Measurements from ENCODE around the gene SMARCA5.

SMARCA5 gene

DNA sequence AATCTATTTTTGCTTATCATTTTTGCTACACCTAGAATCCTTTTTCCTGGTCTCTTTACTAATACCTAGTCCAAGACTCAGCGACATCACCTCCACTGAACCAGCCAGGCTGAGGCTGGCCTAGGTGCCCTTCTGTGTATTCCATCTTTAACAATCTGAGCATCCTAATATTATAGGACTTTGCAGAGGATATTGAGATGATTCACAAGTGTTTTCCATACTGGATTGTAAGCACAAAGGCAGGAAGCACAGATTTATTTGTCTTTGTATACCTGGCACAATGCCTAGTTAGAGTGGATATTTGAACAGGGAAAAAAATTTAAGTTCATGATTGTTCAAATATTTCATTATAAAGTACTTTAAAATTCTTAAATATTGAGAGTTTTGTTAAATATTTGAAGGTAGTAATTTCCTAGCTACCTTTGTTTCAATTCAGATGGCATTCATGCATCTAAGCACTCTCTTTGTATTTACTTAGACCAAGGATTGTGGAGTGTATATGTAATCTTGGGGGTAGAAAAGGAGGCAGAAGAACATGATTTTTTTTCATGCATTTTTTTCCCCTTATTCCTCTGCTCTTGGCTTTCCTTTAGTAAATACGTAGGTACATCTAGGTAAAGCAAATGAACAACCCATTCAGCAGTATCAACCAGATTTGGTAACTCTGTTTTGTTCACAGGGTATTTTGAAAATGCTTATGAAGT, 18.4 kb downstream of the SMARCA5 start:
- DNase-seq: no peak

DNA sequence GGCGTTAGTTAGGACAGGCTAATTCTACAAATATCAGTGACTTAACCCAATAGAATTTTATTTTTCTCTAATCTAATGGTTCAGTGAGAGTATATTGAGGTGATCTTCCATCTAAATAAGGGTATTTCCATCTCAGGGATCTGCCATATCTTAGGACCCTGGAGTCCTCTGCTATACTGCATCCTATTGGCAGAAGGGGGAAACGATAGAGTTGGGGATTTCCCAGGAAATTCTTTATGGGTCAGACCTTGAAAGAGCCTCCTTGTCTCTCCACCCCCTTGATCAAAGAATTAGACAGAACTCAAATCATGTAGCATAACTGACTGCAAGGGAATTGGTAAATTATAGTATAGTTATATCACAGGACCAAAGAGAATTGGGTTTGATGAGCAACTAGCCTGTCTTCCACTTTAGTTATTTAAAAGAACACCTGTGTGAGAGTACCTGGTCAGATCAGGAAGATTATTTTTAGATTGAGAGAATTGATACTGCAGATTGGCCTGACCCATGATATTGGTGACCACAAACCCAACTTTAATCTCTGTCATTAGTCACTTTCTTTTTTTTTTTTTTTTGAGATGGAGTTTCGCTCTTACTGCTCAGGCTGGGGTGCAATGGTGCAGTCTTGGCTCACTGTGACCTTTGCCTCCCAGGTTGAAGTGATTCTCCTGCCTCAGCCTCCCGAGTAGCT, 25.6 kb downstream of the SMARCA5 start:
- DNase-seq: no peak

DNA sequence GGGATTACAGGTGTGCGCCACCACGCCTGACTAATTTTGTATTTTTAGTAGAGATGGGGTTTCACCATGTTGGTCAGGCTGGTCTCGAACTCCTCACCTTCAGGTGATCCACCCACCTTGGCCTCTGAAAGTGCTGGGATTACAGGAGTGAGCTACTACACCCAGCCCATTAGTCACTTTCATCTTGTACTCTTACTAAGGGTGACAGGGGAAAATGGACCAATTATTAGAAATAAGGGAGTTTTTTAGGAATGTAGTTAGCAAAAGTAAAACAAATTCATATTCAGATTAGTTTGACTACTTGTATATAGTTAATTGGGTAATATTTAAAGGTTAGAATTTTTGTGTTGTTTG, 26.1 kb downstream of the SMARCA5 start:
- no peak for DNase-seq

DNA sequence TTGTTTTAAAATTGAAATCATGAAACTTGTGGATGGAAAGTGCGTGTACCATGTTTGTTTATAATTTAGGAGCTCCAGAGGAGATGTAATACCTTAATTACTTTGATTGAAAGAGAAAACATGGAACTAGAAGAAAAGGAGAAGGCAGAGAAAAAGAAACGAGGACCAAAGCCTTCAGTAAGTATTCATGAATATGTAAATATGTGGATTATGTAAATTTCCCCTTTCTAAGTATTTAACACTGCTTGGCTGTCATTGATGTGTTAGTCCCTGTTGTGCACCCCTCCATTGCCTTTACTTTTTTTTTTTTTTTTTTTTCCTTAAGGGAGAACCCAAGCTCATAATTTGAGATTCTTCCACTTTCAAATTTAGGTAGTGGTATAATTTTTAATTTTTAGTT, 36.4 kb downstream of the SMARCA5 start:
- DNase-seq: no peak

DNA sequence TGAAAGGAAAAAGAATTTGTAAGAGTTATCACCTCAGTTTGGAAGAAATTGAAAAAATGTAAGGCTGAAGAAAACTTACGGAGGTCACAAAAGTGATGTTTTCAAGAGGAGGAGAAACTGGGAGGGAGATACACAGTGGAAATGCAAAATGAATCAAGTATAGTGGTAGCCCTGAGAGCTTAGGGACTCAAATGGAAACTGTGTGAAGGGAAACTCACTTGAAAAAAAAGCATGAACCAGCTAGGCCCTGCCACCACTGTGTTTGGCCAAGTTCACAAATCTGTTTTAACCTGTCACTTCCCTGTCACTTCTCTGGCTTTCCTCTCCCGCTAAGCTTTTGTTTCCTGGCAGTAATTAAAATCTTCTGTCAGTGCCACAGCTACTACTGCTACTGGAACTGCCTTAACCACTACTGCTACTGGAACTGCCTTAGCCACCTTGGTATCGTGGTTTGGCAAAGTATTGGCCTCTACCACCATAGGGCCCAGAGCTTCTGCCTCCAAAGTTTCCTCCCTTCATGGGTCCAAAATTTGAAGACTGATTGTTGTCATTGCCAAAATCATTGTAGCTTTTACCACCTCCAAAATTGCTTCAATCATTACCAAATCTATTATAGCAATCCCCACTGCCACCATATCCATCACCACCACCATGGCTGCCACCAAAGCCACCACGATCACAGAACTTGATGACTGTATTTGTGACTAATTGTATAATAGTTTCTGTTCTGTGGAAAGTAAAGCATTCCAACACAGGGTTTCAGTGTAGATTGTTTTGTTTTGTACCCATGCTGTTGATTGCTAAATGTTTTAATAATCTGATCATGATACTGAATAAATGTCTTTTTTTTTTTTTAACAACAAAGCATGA, 41.5 kb downstream of the SMARCA5 start:
- DNase-seq: no peak

DNA sequence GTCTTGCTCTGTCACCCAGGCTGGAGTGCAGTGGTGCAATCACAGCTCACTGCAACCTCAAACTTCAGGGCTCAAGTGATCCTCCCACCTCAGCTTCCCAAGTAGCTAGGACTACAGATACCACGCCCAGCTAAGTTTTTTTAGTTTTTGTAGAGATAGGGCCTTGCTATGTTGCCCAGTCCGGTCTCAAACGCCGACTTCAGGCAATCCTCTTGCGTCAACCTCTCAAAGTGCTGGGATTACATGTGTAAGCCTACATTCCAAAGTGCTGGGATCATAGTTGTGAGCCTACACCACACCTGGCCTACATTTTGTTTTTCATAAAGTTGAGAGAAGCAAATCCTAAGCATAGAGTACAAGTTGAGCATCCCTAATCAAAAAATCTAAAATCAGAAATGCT, 42.2 kb downstream of the SMARCA5 start:
- DNase-seq: no peak

DNA sequence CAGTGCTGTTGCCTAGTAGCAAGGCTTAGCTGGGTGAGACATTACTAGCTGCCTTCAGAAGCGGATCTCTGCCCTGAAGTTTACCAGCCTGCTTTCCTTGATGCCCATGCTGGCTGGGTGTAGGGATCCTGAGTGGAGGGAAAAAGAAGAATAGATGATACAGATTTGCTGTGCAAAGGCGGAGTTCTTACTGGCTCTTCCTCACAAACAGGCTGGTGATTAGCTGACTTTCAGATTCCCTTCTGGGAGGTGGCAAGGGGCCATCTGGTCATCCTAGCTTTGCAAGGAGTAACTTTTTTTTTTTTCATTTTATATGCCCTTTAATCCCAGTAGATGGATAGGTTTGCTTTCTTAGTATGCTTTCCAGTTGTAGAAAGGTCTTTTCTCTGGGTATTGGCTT, 44.8 kb downstream of the SMARCA5 start:
- DNase-seq: no peak

DNA sequence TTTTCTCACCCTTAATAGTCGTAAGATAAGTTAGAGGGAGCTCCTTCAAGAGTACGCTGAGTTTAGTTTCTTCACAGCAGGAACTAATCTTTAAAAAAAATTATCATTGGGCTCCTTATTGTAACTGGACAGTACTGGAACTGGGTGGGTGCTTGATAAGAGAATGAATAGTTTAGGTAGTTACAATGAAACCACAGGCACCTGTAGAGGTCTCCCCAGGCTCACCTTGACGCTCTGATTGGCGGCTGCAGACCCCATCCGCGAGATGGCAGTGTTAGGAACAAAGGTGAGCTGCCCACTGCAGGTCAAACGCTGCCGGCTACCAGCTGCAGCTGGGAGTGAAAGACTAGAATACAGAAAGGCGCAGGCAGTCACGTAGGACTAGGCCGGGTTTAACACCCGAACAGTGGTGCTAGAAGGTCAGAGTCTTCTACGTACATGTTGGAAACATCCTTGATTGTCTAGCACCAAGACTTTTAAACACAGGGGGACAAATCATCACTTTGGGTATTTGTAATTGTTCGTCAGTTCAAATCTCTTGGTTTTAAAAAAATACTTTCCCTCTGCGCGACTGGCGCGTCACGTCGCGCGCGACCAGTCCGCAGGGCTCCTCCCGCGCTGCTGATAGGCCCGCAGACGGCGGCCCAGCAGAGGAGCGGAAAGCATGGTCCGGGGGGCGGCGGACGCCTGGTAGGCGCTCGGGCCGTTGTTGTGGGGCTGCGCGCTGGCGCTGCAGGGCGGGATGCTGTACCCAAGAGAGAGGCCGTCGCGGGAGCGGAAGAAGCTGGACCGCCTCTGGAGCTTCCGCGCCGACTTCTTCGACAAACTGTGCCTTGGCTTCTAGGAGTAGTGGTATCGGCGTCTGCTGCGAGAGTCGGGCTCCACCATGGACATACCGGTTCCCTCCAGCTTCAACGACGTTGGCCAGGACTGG, 45.6 kb downstream of the SMARCA5 start:
- peak; percentile 75 for DNase-seq

DNA sequence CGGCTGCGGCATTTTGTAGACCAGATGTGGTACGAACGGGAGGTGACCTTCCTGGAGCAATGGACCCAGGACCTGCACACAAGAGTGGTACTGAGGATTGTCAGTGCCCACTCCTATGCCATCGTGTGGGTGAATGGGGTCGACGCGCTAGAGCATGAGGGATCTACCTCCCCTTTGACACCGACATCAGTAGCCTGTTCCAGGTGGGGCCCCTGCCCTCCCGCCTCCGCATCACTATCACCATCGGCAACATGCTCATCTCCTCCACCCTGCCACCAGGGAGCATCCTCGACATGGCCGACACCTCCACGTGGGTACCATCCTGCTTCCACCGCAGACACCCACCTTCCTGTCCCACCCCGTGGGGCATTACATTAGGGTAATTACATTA, 46.2 kb downstream of the SMARCA5 start:
- no peak for DNase-seq

DNA sequence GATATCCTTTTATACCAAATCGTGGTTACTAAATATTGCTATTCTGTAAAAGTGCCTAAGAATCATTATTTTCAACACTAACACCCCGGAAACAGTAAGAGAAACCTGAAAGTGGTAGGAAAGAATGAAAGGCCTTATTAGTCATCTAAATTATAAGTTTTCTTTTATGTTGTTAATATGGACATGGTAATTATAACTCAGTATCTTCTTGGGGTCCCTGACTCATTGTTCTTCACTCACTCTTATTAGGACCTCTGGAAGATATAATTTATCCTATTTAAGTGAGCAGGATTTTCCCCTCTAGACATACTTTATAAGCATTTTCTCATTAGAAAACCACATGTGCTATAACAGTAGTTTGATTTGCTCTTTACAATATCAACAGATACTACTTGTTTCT, 51.0 kb downstream of the SMARCA5 start:
- no peak for DNase-seq

DNA sequence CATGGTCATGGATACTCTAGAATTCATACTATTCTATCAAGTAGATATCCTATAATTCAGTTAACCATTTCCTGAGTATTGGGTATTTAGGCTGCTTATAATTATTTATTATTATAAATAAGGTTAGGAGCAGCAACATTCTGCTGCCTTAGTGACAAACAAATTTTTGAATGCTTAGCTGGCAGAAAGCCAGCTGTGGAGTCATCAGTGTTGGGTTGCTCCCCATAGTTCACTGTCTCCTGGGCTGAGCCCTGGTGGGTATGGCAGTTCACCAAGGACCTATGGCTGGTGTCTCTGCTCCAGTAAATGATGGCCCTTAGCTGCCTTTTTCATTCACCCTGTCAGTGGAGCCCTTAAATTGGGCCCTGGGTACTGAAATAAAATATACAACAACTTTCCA, 61.8 kb downstream of the SMARCA5 start:
- no peak for DNase-seq

DNA sequence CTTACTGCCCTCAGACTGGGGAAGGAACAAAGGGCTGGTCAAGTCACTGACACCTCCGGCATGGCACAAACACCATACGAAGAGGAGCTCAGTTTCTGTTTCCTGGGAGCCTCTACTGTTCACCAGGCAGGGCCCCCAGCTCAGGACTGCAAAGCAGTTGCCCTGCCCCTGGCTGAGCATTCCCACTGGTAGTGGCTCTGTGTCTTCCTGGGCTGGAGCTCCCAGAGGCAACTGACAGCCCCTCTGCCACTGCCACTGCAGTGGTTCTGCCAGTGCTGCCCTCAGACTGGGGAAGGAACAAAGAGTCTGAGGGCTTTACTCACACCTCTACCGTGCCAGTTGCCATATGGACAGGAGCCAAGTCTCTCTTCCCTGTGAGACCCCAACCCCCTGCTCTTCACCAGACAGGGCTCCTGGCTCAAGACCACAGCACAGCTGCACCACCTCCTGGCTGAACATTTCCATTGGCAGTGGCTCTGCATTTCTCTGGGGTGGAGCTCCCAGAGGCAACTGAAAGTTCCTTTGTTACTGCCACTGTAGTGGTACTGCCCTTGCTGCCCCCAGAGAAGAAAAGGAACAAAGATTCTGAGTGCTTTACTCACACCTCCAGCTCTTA, 67.9 kb downstream of the SMARCA5 start:
- peak; percentile 4 for DNase-seq

DNA sequence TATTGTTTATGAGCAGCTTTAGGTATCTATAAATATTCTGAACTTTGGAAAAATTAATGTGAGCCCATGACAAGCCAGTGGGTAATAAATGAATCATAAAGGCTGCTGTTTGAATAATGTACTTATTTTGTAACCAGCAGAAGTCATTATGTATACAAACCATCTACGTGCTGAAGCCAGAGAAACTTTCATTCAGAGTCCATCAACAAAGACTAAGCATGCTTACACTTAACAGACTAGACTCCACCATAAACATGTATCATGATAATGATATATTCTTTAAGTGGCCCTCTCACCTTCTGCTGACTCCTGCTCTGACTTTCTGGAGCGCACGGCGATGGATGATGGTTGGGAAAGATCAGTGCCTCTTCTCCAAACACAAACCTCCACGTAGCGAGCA, 72.0 kb downstream of the SMARCA5 start:
- no peak for DNase-seq

DNA sequence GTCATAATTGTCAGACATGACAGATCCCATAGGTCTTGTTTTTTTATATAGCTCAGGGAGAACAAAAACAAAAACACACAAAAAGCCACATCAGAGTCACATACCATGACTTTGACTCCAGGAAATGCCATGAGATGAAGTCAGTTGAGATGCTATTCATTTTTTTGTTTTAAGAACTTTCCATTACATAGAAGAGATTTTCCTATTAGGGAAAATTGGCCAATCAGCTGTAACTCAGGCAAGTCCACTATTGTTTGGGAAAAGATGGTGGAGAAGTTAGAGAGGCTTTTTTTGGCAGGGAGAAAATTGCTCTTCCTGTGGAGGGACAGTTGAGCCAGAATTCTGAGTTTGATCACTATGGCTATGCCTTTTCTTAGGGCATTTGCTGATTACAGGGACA, 72.6 kb downstream of the SMARCA5 start:
- no peak for DNase-seq

DNA sequence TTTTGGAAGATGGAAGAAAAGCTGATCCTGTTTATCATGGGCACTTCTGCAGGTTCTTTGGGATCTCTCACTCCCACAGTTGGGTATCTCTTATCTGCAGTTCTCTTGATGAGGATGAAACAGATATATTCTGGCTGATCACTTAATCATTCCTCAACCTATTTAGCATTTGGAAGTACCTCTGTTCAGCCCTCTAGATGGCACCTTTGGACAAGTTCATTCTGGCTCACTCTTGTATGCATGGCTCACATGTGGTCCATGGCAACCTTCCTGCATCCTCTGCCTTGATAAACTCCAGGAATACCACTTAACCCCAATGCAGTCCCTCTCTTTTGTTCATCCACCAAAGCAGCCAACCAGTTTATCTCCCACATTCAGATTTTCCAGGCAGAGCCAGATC, 74.2 kb downstream of the SMARCA5 start:
- DNase-seq: no peak

DNA sequence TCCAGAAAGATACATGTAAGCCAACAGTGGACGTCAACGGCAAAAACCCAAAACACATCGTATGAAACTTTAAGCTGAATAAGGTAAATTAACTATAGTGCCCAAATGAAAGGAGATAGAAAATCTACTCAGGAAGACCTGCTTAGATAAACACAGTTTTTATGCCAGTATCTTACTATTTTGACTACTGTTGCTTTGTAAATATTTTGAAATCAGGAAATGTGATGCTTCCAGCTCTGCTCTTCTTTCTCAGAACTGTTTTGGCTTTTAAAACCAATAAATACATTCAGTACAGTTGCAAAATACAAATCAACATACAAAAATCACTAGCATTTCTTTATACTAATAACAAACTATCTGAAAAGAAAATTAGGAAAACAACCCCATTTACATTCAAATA, 83.8 kb downstream of the SMARCA5 start:
- no peak for DNase-seq

DNA sequence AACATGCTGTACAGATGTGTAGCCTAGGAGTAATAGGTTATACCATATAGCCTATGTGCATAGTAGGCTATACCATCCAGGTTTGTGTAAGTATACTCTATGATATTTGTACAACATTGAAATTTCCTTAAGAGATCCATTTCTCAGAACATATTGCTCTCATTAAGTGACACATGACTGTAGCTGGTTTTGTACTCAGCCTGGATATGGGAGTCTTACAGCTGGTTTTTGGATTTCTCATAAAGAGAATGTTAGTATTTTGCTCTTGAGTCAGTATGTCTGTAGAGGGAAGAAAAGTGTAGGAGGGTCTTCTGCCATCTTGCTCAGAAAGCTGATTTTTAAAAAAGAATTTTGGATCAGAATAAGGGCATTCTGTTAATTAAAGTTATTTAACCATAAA, 85.3 kb downstream of the SMARCA5 start:
- no peak for DNase-seq

DNA sequence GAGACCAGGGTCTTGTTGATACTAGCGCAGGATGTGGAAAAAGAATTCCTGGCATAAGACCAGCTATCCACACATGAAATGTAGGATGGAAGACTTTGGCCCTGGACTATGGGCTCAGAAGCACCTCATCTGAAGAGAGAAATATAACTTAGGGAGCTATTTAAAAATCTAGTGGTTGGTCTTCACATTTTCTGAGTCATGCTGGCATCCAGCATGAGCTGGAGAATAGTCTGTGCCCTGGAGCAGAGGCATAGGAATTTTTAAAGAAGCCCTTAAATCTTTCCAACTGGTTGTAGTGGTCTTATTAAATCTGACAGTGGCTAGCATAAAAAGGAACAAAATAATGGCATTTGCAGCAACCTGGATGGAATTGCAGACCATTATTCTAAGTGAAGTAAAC, 86.3 kb downstream of the SMARCA5 start:
- DNase-seq: no peak

DNA sequence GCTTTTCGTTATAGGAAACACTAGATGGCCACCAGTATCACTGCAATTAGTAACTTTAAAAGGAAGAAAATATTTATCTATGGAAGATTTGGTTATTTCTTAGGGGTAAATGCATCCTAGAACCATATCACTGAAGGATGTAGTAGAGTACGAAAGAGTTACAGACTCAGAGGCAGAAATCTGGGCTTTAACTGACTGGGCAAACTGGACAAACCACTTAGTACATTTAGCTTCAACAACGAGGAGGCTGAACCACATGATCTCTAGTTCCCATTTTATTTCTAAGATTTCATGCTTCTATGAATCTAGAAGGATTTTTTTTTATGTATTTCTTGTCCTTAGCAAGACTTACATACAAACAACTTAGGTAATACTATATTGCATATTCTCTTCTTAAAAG, 93.0 kb downstream of the SMARCA5 start:
- no peak for DNase-seq

All from NCI-H1436 (cell line).